ENCODE results near the gene MBD3L3. TPM values are rescaled to one million over a fixed set of nuclear protein-coding genes. Genes with fewer than 3 reads are reported as not detected.

MBD3L3 gene
- total RNA-seq, result not detected

GRCh38 chr19:7058576-7058975 lies at the start of gene MBD3L3:
MBD3L3 (minus strand) TSS chr19:7058676; CDS start chr19:7058605, 71 bp downstream.

GRCh38 chr19:7069042-7069903 lies 10.8 kb upstream of the MBD3L3 start, which contains the start of gene ZNF557:
ZNF557 (plus strand) TSS chr19:7069703; CDS start chr19:7075075, 5,372 bp downstream.

GRCh38 chr19:7049021-7049420 lies 9.5 kb downstream of the MBD3L3 start, which contains the start of gene MBD3L2:
MBD3L2 (plus strand) TSS chr19:7049321; CDS start chr19:7049374, 53 bp downstream.

GRCh38 chr19:7040079-7040478 lies 18.4 kb downstream of the MBD3L3 start, which contains the start of gene MBD3L4:
MBD3L4 (minus strand) TSS chr19:7040179; CDS start chr19:7040144, 35 bp downstream.

GRCh38 chr19:7030278-7030677 lies 28.2 kb downstream of the MBD3L3 start, which contains the start of gene MBD3L5:
MBD3L5 (plus strand) TSS chr19:7030578; CDS start chr19:7030612, 34 bp downstream.

GRCh38 chr19:7021331-7021730 lies 37.1 kb downstream of the MBD3L3 start, which contains the start of gene MBD3L2B:
MBD3L2B (minus strand) TSS chr19:7021431; CDS start chr19:7021397, 34 bp downstream.

Other genes with a start within 250 kb of the MBD3L3 start
- 1 to 10 TPM; 1.6 to 1.9 TPM for gene ADGRE1, start 171.1 kb downstream of the MBD3L3 start, total RNA-seq
- gene MBD3L2B, start 37.2 kb downstream of the MBD3L3 start, total RNA-seq, result not detected
- not detected for gene MBD3L5, start 28.1 kb downstream of the MBD3L3 start, total RNA-seq
- gene MBD3L4, start 18.5 kb downstream of the MBD3L3 start, total RNA-seq, result not detected
- gene MBD3L2, start 9.4 kb downstream of the MBD3L3 start, total RNA-seq, result not detected
- 10 to 100 TPM; 17.2 to 18.0 TPM for gene ZNF557, start 11.0 kb upstream of the MBD3L3 start, total RNA-seq
- gene INSR, start 235.7 kb upstream of the MBD3L3 start, total RNA-seq, result 1 to 10 TPM; 4.0 to 5.1 TPM